GM23248 (cell line): ENCODE data around the gene RHPN2. TPM values are rescaled to one million over a fixed set of nuclear protein-coding genes. Genes with fewer than 3 reads are reported as not detected.

Experiments used
- DNase-seq: peaks from one replicate; pipeline ENCODE4 v3.0.0-alpha.2; 2015
- H2AFZ ChIP-seq: fragments of 200-600 bp; sonication (generic); 2 replicates; pipeline ENCODE4 v1.6.1; 2016; ENCODE audit warnings: antibody characterized with exemption
- H3F3A ChIP-seq: fragments of 200-600 bp; sonication (generic); 2 replicates; pipeline ENCODE4 v1.6.1; 2016; ENCODE audit warnings: mild to moderate bottlenecking, antibody characterized with exemption, mixed run types; ENCODE audit not compliant: insufficient read depth
- H3K27ac ChIP-seq: fragments of 200-600 bp; sonication (generic); 2 replicates; pipeline ENCODE4 v1.5.1; 2016; ENCODE audit warnings: mild to moderate bottlenecking
- H3K27me3 ChIP-seq: fragments of 200-600 bp; sonication (generic); replicated peaks from 2 replicates; pipeline ENCODE4 v1.6.1; 2016; ENCODE audit warnings: mild to moderate bottlenecking; ENCODE audit not compliant: insufficient read depth
- H3K36me3 ChIP-seq: fragments of 200-600 bp; sonication (generic); 2 replicates; pipeline ENCODE4 v1.6.1; 2016; ENCODE audit warnings: low read depth, mild to moderate bottlenecking
- H3K4me1 ChIP-seq: fragments of 200-600 bp; sonication (generic); 2 replicates; pipeline ENCODE4 v1.6.1; 2016; ENCODE audit warnings: mild to moderate bottlenecking; ENCODE audit not compliant: insufficient read depth
- H3K4me2 ChIP-seq: fragments of 200-600 bp; sonication (generic); one replicate; pipeline ENCODE4 v1.6.1; 2016; ENCODE audit warnings: mild to moderate bottlenecking; ENCODE audit not compliant: unreplicated experiment
- H3K4me3 ChIP-seq: fragments of 200-600 bp; sonication (generic); 2 replicates; pipeline ENCODE4 v1.5.1; 2016; ENCODE audit warnings: mild to moderate bottlenecking
- H3K79me2 ChIP-seq: fragments of 200-600 bp; sonication (generic); 2 replicates; pipeline ENCODE4 v1.6.1; 2016; ENCODE audit warnings: mild to moderate bottlenecking; ENCODE audit not compliant: insufficient read depth
- H3K9ac ChIP-seq: fragments of 200-600 bp; sonication (generic); 2 replicates; pipeline ENCODE4 v1.6.1; 2016; ENCODE audit warnings: mild to moderate bottlenecking
- H3K9me2 ChIP-seq: fragments of 200-600 bp; sonication (generic); 2 replicates; pipeline ENCODE4 v1.6.1; 2016; ENCODE audit warnings: mixed run types, mild to moderate bottlenecking, moderate library complexity; ENCODE audit not compliant: insufficient read depth
- H3K9me3 ChIP-seq: fragments of 200-600 bp; sonication (generic); one replicate; pipeline ENCODE4 v1.6.1; 2017; ENCODE audit warnings: low read depth
- H4K20me1 ChIP-seq: fragments of 200-600 bp; sonication (generic); 2 replicates; pipeline ENCODE4 v1.6.0; 2016; ENCODE audit not compliant: insufficient read depth
- EZH2 ChIP-seq: fragments of 200-600 bp; sonication (generic); IDR thresholded peaks from 2 replicates; pipeline ENCODE4 v1.6.1; 2018; ENCODE audit warnings: antibody characterized with exemption, mild to moderate bottlenecking; ENCODE audit not compliant: insufficient read depth, poor library complexity, severe bottlenecking
- EZH2phosphoT487 ChIP-seq: fragments of 200-600 bp; sonication (generic); IDR thresholded peaks from 2 replicates; pipeline ENCODE4 v1.6.1; 2018; ENCODE audit warnings: antibody characterized with exemption, moderate library complexity, mild to moderate bottlenecking, low read depth; ENCODE audit not compliant: insufficient read depth
- WGBS, 2 experiments: methylation state at CpG; one replicate each; pipeline ENCODE4 v1.1.6; 2015 to 2017; ENCODE audit warnings: low lambda C conversion rate in 2 of 2, low coverage in 1 of 2; ENCODE audit errors: missing lambda C conversion rate in 2 of 2; 5-methylcytosine and 5-hydroxymethylcytosine counted together
- in situ Hi-C: fragments of 300-500 bp; cut with MboI; formaldehyde crosslinking; loops from 2 replicates; pipeline ENCODE4 v1.15.0; 2020
- polyA plus RNA-seq: library from polyadenylated mRNA; unstranded; fragments of >200 nt; fragmentation: Nextera tagmentation; extraction: Ambion mirVana; gene quantifications from 2 replicates; pipeline ENCODE4 v1.2.1, GENCODE V29; 2016
- total RNA-seq: library from RNA; depleted of rRNA; stranded (reverse); fragments of >200 nt; shearing (Covaris generic); gene quantifications from 2 replicates; pipeline ENCODE4 v1.2.3, GENCODE V29; 2014

The RHPN2 gene
- total and polyA plus RNA-seq, 2 experiments from 2014 or later = 1.3 to 1.5 TPM

DNA sequence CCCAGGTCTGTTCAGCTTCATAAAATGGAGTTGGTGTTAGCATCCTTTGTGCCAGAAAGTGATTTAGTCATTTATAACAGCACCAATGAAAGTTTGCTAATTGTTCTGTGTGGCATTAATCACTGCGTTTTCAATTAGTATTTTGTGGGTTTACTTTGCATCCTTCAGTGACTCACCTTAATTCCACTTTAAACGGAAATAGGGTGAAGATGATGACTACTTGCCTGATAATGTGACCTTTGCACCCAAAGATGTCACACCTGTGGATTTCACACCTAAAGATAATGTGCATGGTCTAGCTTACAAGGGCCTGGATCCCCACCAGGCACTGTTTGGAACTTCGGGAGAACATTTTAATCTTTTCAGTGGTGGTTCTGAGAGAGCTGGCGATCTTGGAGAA, 31.3 kb upstream of the RHPN2 start:
- Histone ChIP-seq H2AFZ (no peak overlapping the region), H3K36me3 (peaks cover 16% of the 10 kb centered on the region; the same call in 1 of the 2 replicates), H3K9me3 (no peaks in the 10 kb centered on the region), H3K79me2 (no peaks in the 10 kb centered on the region), H4K20me1 (no peaks in the 10 kb centered on the region), H3K9me2 (no peaks in the 10 kb centered on the region), H3K27me3 (no peaks in the 10 kb centered on the region), H3F3A (no peaks in the 10 kb centered on the region), H3K4me3 (no peak overlapping the region), H3K4me1 (no peaks in the 10 kb centered on the region), H3K27ac (no peak overlapping the region), H3K4me2 (no peak overlapping the region), H3K9ac (no peak overlapping the region)
- no peak for DNase-seq
- 85 to 90% methylated on average over 4 of the region's 4 CpGs for WGBS, 2 experiments
- TF ChIP-seq EZH2 = no peak
- no peak for TF ChIP-seq EZH2phosphoT487
- in situ Hi-C loops = no loop called here

DNA sequence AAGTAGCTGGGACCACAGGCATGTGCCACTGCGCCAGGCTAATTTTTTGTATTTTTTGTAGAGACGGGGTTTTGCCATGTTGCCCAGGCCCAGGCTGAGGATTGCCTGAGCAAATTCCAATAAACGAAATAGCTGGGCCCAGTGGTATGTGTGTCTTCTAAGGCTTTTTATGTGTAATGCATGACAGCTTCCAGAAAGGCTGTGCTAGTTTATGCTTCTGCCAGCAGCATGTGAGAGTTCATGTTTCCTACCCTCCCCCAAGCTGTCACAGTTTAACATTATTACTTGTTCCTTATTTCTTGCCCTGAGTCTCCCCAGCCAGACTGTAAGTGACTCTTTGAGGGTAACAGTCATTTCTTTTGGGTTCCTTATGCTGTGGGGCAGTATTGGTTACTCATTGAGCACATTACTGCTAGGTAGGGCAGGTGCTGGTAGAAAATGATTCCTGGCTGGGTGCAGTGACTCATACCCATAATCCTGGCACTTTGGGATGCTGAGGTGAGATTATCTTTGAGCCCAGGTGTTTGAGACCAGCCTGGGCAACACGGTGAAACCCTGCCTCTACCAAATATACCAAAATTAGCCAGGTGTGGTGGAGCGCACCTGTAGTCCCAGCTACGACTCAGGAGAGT, 29.9 kb upstream of the RHPN2 start:
- in situ Hi-C loops = no loop called here
- Histone ChIP-seq H3K36me3 (peaks cover 28% of the 10 kb centered on the region; the same call in 1 of the 2 replicates), H4K20me1 (no peaks in the 10 kb centered on the region), H3F3A (no peaks in the 10 kb centered on the region), H3K4me1 (no peaks in the 10 kb centered on the region), H3K9me3 (no peaks in the 10 kb centered on the region), H3K27me3 (no peaks in the 10 kb centered on the region), H3K79me2 (no peaks in the 10 kb centered on the region), H3K9me2 (no peaks in the 10 kb centered on the region), H2AFZ (no peak overlapping the region), H3K4me2 (no peak overlapping the region), H3K4me3 (no peak overlapping the region), H3K9ac (no peak overlapping the region), H3K27ac (no peak overlapping the region)
- TF ChIP-seq EZH2phosphoT487 (no peak), EZH2 (no peak)
- 86 to 88% methylated on average over 6 of the region's 6 CpGs for WGBS, 2 experiments
- DNase-seq = no peak

DNA sequence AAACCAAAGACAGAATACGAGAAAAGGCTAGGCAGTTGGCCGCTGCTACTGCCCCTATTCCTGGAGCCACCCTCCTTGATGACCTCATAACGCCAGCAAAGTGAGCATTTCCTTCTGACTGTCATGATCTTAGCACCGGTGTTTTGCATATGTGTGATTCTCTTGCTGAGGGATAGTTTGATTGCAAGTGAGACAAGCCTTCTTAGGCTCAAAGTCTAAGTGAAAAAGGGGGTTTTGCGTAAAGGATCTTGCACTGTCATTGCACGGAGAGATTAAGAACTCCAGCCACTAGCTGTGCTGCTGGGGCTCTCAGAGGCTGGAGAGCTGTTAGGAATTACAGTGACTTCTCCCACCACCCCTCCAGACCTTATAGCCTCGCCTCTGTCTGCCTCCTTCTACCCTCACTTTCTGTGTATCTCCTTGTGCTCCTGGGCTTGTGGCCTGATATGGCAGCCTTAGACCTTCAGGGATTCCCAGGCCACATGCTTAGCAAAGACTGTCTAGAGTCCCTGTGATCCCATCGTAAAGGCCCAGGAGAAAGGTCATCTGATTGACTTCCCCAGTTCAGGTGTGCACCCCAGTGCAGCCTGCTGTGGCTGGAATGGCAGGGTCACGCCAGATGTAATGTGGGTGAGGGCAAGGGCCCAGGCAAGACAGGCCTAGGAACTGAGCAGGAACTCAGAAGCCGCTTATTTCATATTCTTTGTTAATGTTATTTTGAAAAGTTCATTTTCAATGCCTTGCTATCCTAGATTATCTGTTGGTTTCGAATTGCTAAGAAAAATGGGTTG, 28.9 kb upstream of the RHPN2 start:
- in situ Hi-C loops = no loop called here
- Histone ChIP-seq H3K79me2 (no peaks in the 10 kb centered on the region), H3K9me3 (no peaks in the 10 kb centered on the region), H3K9ac (no peak overlapping the region), H3K27ac (no peak overlapping the region), H3K36me3 (peaks cover 32% of the 10 kb centered on the region; the same call in 1 of the 2 replicates), H3K4me3 (no peak overlapping the region), H3K4me1 (no peaks in the 10 kb centered on the region), H3K4me2 (no peak overlapping the region), H3K9me2 (no peaks in the 10 kb centered on the region), H3K27me3 (no peaks in the 10 kb centered on the region), H3F3A (no peaks in the 10 kb centered on the region), H2AFZ (no peak overlapping the region), H4K20me1 (no peaks in the 10 kb centered on the region)
- WGBS, 2 experiments = 91 to 92% methylated on average over 11 of the region's 11 CpGs
- TF ChIP-seq EZH2 = no peak
- no peak for TF ChIP-seq EZH2phosphoT487
- DNase-seq = no peak

DNA sequence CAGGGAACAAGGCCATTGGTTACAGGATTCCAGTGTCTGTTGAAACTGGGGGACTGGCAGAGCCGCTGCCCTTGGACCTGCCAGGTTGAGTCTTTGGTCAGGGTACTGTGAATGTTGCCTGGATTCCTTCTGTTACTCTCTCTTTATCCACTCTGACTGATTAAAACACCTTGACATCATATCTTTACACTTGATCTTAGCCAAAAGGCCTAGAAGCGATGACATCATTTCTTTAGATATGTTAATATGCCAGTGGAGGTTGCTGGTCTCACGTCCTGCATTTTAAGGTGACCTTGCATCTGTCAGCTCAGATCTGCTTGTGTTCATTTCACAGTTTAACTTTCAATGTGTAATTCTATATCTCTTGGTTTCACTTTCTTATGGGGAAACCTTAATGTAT, 25.5 kb upstream of the RHPN2 start:
- Histone ChIP-seq H3K4me2 (no peak overlapping the region), H3K36me3 (peaks cover 19% of the 10 kb centered on the region; the same call in 1 of the 2 replicates)
- in situ Hi-C loops = no loop called here

More for the DNA sequence above, 25.5 kb upstream of the RHPN2 start:
- Histone ChIP-seq H3K27ac (no peak overlapping the region), H3F3A (no peaks in the 10 kb centered on the region), H3K9me3 (no peaks in the 10 kb centered on the region), H3K4me1 (no peaks in the 10 kb centered on the region), H3K79me2 (no peaks in the 10 kb centered on the region), H3K4me3 (no peak overlapping the region), H4K20me1 (no peaks in the 10 kb centered on the region), H2AFZ (no peak overlapping the region), H3K9me2 (no peaks in the 10 kb centered on the region), H3K9ac (no peak overlapping the region), H3K27me3 (no peaks in the 10 kb centered on the region)
- 79 to 87% methylated on average over 3 of the region's 3 CpGs for WGBS, 2 experiments
- TF ChIP-seq EZH2 = no peak
- no peak for TF ChIP-seq EZH2phosphoT487
- DNase-seq = no peak
